ENCODE data around the gene PDE6A. TPM values are rescaled to one million over a fixed set of nuclear protein-coding genes. Genes with fewer than 3 reads are reported as not detected.

PDE6A gene
- total and polyA plus RNA-seq, 9 of the 15 experiments (the other 6 are each of a cell fraction or from before 2014, with no cell fraction given): 0.01 to 0.04 (median 0.01) TPM; not detected in 6

DNA sequence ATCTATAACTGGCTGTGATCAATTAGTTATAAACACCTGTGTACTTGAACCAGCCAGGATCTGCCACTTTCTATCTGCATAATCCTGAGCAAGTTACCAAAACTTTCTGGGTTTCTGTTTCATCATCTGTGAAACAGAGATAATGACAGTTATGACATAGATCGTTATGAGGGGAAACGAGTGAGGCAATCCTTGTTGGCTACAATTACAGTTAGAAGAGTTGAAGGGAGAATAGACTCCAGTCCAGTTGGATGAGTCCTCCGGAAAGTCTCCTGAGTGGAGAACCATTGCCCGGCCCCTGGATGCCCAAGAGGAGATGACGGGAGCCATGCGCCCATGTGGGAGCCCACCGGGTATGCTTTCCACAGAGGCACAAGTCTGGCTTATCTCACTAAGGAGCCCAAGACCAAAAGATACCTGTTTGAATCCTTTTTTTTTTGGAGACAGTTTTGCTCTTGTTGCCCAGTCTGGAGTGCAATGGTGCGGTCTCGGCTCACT lies 4.5 kb downstream of the PDE6A start (continued):
- TF ChIP-seq RUNX1 (IDR thresholded peaks at IDR 0.05; ENCODE audit: low read depth): no peak
- peak in 1 of 2 experiments; percentile 85; a peak in 2 of 4 replicates for TF ChIP-seq RCOR1 (IDR thresholded peaks at IDR 0.05; ENCODE audit: borderline replicate concordance in 1 of 2, low read depth in 2 of 2, low read length in 2 of 2)
- TF ChIP-seq SNRNP70 (optimal IDR thresholded peaks at IDR 0.05; ENCODE audit: low read depth, low read length): no peak
- 0 out of 4 replicates have a peak, but pooled peaks of 1 of the 2 experiments have one; percentile 42 for TF ChIP-seq UBTF (IDR thresholded peaks at IDR 0.05; ENCODE audit: borderline replicate concordance in 1 of 2, low read depth in 2 of 2, low read length in 2 of 2)
- no peak for TF ChIP-seq WHSC1 (IDR thresholded peaks at IDR 0.05; ENCODE audit: low read length)
- TF ChIP-seq TCFL5 (CRISPR knock-in tag; conservative IDR thresholded peaks at IDR 0.05): no peak
- TF ChIP-seq ZNF644 (tag; IDR thresholded peaks at IDR 0.05; ENCODE audit: low read depth): no peak; the same call in none of the 2 replicates
- TF ChIP-seq ZSCAN29 (IDR thresholded peaks at IDR 0.05): no peak
- TF ChIP-seq ZNF57 (CRISPR knock-in tag; IDR thresholded peaks at IDR 0.05): no peak
- no peak for TF ChIP-seq GABPB2 (CRISPR knock-in tag; conservative IDR thresholded peaks at IDR 0.05)
- TF ChIP-seq ZNF395 (CRISPR knock-in tag; IDR thresholded peaks at IDR 0.05): 0 out of 2 replicates have a peak, but pooled peaks have one; percentile 43
- TF ChIP-seq, protein P1, sequence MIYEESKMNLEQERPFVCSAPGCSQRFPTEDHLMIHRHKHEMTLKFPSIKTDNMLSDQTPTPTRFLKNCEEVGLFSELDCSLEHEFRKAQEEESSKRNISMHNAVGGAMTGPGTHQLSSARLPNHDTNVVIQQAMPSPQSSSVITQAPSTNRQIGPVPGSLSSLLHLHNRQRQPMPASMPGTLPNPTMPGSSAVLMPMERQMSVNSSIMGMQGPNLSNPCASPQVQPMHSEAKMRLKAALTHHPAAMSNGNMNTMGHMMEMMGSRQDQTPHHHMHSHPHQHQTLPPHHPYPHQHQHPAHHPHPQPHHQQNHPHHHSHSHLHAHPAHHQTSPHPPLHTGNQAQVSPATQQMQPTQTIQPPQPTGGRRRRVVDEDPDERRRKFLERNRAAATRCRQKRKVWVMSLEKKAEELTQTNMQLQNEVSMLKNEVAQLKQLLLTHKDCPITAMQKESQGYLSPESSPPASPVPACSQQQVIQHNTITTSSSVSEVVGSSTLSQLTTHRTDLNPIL (CRISPR knock-in tag; IDR thresholded peaks at IDR 0.05): no peak
- no peak for TF ChIP-seq ERF (CRISPR knock-in tag; IDR thresholded peaks at IDR 0.05)
- TF ChIP-seq TAL1 (IDR thresholded peaks at IDR 0.05): peak; percentile 79
- TF ChIP-seq, protein P2, sequence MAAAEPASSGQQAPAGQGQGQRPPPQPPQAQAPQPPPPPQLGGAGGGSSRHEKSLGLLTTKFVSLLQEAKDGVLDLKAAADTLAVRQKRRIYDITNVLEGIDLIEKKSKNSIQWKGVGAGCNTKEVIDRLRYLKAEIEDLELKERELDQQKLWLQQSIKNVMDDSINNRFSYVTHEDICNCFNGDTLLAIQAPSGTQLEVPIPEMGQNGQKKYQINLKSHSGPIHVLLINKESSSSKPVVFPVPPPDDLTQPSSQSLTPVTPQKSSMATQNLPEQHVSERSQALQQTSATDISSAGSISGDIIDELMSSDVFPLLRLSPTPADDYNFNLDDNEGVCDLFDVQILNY (CRISPR knock-in tag; IDR thresholded peaks at IDR 0.05): no peak
- TF ChIP-seq ZNF408 (CRISPR knock-in tag; IDR thresholded peaks at IDR 0.05; ENCODE audit: low read depth): no peak
- TF ChIP-seq PURB (CRISPR knock-in tag; IDR thresholded peaks at IDR 0.05; ENCODE audit: low read depth): no peak
- no peak for TF ChIP-seq NFYB (IDR thresholded peaks at IDR 0.05; ENCODE audit: extremely low read depth, insufficient read length)
- TF ChIP-seq NR1H2 (CRISPR knock-in tag; IDR thresholded peaks at IDR 0.05): no peak
- no peak for TF ChIP-seq ZNF431 (CRISPR knock-in tag; IDR thresholded peaks at IDR 0.05)
- TF ChIP-seq ELF4 (CRISPR knock-in tag; IDR thresholded peaks at IDR 0.05): no peak
- TF ChIP-seq, protein P3, sequence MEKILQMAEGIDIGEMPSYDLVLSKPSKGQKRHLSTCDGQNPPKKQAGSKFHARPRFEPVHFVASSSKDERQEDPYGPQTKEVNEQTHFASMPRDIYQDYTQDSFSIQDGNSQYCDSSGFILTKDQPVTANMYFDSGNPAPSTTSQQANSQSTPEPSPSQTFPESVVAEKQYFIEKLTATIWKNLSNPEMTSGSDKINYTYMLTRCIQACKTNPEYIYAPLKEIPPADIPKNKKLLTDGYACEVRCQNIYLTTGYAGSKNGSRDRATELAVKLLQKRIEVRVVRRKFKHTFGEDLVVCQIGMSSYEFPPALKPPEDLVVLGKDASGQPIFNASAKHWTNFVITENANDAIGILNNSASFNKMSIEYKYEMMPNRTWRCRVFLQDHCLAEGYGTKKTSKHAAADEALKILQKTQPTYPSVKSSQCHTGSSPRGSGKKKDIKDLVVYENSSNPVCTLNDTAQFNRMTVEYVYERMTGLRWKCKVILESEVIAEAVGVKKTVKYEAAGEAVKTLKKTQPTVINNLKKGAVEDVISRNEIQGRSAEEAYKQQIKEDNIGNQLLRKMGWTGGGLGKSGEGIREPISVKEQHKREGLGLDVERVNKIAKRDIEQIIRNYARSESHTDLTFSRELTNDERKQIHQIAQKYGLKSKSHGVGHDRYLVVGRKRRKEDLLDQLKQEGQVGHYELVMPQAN (IDR thresholded peaks at IDR 0.05; ENCODE audit: borderline replicate concordance): no peak
